ENCODE data around the gene ARHGAP23.

ARHGAP23 gene, protein sequence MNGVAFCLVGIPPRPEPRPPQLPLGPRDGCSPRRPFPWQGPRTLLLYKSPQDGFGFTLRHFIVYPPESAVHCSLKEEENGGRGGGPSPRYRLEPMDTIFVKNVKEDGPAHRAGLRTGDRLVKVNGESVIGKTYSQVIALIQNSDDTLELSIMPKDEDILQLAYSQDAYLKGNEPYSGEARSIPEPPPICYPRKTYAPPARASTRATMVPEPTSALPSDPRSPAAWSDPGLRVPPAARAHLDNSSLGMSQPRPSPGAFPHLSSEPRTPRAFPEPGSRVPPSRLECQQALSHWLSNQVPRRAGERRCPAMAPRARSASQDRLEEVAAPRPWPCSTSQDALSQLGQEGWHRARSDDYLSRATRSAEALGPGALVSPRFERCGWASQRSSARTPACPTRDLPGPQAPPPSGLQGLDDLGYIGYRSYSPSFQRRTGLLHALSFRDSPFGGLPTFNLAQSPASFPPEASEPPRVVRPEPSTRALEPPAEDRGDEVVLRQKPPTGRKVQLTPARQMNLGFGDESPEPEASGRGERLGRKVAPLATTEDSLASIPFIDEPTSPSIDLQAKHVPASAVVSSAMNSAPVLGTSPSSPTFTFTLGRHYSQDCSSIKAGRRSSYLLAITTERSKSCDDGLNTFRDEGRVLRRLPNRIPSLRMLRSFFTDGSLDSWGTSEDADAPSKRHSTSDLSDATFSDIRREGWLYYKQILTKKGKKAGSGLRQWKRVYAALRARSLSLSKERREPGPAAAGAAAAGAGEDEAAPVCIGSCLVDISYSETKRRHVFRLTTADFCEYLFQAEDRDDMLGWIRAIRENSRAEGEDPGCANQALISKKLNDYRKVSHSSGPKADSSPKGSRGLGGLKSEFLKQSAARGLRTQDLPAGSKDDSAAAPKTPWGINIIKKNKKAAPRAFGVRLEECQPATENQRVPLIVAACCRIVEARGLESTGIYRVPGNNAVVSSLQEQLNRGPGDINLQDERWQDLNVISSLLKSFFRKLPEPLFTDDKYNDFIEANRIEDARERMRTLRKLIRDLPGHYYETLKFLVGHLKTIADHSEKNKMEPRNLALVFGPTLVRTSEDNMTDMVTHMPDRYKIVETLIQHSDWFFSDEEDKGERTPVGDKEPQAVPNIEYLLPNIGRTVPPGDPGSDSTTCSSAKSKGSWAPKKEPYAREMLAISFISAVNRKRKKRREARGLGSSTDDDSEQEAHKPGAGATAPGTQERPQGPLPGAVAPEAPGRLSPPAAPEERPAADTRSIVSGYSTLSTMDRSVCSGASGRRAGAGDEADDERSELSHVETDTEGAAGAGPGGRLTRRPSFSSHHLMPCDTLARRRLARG (N-terminal part only)

DNA sequence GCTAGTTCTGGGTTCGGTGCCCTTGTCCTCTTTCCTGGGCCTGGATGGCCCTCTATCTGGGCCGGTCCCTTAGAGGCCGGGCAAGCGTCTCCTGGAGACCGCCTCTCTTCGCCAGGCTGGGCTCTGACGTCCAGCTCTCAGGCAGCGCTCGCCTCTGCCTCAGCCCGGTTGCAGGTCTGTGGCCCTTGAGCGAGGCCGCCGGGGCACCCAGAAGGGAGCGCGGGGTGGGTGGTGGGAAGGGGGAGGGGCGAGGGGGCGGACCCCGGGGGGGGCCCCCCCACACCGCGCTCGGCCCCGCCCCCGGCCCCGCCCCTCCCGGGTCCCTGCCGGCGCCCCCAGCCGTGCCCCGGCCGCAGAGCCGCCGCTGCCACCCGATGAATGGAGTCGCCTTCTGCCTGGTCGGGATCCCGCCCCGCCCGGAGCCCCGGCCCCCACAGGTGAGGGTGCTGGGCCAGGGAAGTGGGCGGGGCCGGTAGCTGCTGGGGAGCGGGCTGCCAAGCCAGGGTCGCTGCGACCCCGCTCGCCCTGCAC, at the start of gene ARHGAP23:
TSS of gene ARHGAP23 (plus strand) at position 353 of the 531 bp plus-strand sequence. CDS start at position 375, 22 bp downstream.
- no peak for DNase-seq

DNA sequence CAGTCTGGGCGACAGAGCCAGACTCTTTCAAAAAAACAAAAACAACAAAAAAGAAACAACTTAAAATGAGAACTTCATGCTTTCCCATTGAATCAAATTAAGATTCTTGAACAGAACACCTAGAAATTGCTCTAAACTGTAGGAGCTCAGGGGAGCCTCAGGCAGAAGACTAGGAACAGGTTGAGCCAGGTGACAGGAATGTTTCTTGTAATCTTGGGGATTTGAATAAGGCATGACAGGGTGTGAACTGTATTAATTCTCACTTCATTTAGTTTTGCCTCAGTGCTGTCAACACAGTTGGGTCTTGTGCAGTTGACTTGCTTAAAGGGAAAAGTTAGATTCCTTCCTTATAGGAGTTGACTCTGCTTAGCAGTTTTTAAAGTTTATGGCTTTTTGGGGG, 48.8 kb upstream of the ARHGAP23 start:
- no peak for DNase-seq

DNA sequence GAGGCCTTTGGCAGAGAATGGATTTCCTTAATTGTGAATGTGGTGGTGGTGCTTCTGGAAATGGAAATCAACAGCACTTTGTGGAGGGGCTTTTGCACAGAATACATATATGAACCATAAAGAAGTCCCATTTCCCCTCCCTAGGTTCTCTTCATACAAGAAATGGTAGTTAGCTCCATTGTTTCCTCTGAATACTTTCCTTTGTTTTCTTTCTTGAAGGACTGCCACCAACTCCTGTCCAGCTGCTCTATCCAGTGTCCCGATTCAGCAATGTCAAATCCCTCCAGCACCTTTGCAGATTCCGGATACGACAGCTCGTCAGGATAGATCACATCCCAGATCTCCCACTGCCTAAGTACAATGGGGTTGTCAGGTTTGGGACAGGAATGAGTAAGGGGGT, 33.2 kb upstream of the ARHGAP23 start:
- DNase-seq, result no peak

DNA sequence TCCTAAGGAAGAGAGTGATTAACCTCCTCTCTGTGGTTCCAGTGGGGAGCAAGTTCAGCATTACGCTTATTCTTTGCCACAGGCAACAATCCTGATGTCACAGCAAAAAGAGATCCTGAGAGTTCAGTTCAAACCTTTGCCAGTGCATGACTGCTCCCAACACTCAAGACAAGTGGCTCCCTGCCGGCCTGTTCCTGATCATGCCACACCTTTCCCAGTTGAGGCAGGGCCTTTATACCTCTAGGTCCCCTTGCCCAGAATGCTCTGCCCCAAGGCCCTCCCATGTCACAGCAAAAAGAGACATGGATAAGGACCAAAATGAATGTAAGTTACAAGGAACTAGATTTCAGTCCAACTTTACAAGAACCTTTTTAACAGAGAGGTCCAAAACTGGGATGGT, 31.0 kb upstream of the ARHGAP23 start:
- no peak for DNase-seq

DNA sequence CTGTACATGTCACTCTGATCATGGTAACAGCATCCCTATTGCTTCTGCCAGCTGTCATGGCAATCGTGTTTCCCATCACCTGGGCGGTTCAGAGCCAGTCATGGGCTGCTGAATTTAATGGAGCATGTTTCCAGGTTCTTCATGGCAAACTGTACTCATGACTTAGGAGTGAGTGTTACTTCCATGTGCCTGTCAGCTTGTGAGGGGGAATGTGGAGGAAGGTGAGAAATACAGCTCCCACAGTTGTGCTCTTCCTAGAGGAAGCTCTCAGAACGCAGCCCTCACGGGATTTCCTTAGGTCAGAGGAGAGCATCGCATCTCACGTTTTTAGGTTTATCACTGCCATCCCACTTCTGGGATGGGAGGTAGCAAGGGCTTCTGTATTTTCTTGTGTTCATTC, 28.0 kb upstream of the ARHGAP23 start:
- no peak for DNase-seq

DNA sequence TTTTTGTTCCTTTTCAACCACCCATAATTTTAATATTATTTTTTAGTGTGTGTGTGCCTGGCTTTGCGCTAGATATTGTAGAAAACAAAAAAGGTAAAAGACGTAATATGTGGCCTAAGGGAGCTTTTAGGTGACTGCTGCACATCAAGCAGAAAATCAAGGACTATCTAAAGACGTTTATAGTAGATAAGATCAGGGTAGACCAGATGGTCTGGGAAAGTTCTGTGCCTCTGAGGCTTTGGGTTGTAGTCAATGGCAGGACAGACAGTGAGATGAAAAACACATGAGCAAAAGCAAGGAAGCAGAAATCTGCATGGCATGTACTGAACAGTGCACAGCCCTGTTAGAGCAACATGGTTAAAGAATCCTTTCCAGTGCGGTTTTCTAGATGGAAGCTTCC, 26.8 kb upstream of the ARHGAP23 start:
- no peak for DNase-seq

DNA sequence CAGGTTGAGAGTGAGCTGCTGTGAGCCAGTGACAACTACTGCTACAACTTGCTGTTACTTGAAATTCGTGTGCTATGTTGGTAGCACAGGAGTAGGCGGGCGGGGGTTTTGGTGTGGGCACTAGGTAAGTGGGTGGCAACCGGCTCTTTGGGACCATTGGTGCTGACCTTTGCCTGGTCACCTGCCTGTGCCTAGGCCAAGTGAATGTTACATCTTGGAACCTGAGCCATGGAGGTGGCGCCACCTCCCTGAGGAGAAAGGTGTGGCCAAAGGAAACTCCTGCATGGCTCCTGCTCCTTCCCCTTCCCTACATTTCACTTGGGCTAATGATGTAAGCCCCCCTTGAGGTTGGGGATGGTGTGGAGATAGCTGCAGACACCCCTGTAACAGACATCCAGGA, 25.4 kb upstream of the ARHGAP23 start:
- DNase-seq, result no peak

DNA sequence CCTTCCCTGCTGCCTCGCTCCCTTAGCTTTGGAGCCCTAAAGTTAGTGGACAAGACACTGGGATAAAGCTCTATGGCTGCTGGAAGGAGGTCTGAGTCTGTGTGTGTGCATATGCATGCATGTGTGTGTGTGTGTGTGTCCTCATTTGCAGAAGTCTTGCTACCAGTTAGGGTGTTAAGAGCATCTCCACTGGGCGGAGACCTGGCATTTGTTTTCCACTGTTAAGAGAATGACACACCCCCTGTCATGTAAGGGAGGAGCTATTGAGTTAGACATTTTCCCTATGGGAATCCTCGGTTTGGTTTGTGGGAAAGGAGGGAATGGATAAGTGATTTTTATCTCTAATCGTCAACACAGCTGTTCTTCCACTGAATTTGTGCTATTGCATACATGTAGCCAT, 24.8 kb upstream of the ARHGAP23 start:
- no peak for DNase-seq

DNA sequence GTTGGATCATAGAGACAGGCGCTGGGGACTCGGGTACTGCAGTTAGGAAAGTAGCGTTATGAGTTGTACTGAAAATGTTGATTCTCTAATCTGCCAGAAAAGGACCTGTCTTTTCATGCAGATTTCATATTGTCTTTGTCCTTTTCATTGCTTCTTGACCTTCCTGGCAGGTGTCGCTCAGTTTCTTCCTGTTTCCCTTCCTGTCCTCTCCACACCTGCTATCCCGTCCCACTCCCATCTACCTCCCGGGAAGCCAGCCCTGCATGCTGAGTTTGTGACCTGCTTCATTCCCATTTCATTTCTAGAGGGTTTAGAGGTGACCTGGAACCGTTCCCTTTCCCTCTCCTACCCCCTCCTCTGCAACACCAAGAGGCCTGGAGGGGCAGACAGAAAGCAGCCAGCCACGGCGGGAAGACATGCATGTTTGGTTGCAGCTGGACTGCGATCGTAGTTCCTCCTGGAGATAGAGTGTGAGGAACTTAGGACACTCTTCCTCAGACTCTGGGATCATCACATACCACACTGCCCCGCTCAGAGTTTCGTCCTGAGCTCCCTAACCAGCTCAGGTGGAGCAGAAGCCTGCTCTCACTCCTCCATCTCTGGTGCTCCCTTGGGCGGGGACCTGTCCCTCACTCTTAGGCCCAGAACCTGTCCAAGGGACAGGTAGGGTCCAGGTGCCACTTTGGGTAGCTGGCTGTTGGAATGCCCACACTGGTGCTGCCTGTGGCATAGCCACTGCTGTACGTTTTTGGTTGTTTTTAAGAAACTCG, 23.9 kb upstream of the ARHGAP23 start:
- no peak for DNase-seq

DNA sequence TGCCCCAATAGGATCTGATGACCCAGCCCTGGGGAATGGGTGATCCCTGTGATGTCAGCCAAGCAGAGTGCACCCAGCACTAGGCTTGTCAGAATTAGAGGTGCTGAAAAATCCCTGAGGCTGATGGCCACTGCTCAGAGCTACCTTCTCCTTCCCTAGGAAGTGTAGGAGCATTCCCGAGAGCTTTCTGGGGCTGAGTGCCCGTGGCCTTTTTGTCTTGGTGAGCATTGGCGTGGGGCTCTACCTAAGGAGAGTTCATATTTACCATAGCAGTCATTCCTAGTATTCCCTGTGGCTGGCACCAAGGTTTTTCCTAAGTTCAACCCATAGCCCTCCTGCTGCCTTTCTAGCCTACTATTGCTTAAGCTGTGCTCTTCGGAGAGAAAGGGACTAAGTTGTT, 22.6 kb upstream of the ARHGAP23 start:
- no peak for DNase-seq

DNA sequence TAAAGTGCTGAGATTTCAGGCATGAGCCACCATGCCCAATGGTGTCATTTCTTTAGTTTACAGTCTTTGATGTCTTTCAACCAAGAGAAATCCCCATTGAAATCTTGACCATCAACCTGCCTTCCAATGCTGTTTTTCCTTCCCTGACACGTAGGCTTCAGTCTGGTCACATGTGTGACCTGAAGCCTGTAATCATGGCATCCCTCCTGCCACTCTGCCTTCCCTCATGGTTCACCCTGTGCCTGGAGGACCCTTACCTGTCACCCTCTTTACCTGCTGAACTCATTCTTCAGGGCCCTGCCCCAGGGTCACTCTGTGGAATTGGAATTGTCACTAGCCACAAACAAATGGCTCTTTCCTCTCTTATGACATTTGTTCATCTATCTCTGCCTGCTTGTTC, 18.1 kb upstream of the ARHGAP23 start:
- no peak for DNase-seq

DNA sequence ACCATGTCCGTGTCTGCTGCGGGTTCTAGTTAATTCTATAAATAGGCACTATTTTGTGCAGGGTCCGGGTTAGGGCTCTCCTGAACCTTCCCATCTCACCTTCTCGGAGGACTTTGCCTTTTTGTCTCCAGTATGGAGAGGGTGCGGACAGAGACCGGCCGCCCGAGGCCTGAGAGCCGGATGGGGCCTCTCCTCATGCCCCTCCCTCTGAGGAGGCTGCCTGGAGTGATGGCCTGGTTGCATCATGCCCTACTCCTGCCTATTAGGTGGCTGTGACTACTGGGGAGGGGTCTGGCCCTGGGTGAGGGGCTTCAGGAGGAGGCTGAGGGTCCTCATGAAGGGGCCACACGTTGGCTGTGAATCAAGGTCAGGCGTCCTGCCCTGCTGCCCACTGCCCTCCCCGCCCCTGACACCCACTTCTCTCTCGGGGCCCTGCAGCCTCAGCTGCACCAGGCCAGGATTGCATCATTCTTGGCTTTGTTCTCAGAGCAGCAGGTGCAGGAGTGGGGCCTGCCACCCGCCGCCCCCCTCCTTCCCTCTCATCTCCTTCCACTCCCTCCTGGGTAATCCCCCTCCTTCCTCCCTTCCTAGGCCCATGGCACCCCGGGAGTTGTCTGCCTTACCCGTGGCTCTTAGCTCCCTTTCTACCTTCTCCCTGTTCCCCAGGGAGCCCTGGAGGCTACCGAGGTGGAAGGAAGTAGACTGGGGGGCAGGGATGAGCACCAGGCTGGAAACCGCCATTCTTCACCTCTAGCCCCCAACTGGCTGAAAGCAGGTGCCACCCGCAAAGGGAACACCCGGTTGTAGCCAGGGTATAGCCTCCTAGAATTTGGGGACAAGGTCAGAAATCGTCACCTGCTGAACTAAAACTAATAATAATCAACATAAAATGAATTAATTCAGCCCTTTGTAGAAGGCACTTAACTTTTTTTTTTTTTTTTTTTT, 12.7 kb upstream of the ARHGAP23 start:
- DNase-seq, result no peak

DNA sequence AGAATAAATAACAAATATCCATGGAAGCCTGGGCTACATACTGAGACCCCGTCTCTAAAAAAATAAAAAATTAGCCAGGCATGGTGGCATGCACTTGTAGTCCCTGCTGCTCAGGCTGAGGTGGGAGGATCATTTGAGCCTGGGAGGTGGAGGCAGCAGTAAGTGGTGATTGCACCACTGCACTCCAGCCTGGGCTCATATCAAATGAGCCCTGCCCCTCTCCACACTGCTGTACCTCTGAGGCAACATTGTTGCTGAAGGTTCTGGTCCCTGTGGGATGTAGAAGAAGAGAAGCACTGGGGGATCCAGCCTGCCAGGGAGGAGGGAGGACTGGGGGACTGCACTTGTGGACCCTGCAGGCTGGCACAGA, 11.4 kb upstream of the ARHGAP23 start:
- DNase-seq, result no peak

DNA sequence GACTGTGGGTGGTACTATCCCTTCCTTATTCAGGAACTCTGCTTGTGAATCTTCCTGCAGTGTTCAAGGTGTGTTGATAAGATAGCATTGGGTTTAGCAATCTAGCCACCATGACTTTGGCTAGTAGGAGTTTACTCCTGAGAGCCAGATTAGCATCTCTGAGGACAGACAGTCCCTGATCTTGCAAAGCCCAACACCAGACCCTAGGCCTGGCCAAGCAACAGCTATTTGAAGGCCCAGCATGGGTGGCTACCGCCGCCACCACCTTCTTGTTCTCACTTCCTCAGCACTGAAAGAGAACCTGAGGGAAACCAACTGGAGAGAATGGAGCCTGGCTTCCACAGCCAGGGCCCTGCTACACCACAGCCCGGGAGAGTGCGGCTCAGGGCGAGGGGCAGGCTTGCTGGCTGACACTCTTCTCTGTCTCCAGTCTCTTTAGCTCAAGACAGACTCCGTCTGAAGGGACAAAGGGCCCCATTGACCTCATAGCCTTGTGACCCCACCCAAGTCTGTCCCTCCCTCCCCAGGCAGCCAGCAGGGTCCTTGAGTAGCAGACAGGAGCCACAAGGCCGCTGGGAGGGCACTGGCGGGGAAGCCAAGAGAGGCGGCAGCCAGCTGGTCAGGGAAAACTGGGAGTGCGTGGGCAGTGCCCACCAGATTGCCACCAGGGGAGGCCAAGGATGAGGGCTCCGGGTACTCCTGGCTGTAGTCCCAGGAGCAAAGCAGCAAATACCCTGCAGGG, 10.9 kb upstream of the ARHGAP23 start:
- no peak for DNase-seq

DNA sequence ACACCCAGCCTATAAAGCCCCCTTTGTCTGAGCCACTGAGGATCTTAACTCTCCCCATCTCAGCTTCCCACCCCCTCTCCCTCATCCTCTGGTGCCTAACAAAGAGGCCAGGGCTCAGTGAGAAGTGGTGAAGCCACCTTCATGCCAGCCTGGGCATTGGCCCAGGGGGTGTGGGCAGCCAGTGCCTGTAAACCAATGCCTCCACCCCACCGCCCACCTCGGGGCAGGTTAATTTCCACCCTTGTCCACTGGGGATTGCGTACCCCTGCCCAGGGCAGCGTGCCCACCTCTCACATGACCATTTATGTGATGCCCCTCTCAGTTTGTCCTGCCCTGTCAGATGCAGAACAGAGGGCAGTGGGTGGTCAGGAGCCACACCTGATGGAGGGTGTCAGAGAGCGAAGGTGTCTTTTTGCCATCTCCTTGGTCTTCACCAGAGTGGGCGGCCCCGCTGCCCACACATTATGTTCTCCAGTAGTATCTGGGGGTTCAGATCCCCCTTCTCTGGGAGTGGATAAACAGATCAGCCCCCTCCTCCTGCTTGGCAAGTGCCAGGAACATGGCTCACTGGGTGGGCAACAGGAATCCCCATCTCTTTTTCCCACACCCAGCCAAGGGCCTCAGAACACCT, 10.1 kb upstream of the ARHGAP23 start:
- DNase-seq, result no peak

DNA sequence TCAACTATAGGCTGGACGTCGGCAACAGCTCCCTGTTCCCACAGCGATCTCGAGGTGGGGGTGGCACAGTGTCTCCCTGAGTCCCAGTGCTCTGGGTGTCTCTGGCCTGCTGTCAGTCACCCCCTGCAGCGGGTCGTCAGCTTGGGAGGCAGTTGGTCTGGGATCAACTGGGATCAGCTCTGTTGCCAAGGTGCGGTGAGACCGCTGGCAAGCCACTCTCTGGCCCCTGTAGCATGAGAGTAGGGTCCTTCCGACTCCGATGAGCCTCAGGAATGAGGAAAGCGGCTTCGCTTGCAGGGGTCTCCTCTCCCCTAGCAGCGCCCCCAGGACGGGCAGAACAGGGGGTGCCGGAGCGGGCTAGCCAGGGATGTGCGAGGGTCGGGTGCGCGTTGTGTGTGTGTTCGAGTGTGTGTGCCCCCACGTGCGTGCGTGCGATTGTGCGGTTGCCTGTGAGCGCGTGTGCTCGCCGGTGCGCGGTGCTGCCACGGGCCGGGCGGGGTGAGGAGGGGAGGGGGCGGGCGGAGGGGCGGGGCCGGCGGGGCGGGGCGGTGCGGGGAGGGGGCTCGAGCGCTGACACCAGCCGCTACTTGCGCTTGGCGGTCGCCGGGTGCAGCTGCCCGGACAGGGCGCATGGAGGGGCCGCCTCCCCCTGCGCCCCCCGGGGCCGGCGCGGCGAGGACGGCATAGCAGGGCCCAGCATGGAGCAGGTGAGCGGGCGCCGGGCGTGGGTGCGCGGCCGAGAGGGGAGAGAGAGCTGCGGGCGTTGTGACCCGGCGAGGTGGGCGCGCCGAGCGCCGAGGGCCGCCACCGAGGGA, 9.4 kb upstream of the ARHGAP23 start:
- DNase-seq, result no peak

DNA sequence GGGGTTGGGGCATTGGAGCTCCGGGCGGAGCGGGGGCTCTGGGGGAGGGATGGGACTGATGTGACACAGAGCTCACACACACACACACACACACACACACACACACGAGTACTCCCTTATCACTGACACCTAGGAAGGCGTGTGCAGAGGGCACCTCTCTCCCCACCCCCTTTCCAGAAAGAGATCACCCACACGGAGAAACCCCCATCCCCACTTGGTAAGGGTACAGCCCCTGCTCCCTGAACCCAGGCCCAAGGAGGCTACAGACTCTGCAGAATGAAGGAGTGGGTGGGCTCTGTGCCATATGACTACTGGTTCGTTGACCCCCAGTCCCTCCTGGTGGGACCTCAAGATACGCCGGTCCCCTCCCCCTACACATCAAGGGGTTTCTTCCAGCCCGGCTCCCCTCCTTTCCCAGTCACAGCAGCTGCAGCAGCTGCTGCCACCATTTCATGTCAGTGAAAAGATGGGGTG, 8.7 kb upstream of the ARHGAP23 start:
- no peak for DNase-seq

DNA sequence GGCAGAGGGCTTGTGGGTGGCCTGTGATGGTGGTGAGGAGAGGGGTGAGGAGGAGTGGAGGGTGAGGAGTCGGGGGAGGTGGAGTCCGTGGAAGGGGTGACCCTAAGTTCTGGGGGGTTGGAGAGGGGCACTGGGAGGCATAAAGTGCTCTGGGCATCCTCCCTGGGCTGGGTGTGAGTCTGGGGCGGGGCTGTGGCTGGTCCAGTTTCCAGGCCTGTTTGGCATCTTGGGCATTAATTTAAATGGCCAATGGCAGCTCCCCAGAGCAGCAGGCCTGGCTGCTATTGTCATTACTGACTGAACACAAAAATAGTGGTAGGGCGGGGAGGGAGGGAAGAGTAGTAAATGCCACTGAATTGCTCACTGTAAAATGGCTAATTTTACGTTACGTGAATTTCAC, 7.7 kb upstream of the ARHGAP23 start:
- no peak for DNase-seq
